Kidney (tissue), 14 donors: ENCODE data around the gene SLC15A1. TPM values are rescaled to one million over a fixed set of nuclear protein-coding genes. Genes with fewer than 3 reads are reported as not detected.

ENCODE experiments used
- DNase-seq, 5 donors: peaks; one replicate each; pipeline ENCODE4 v3.0.0-alpha.2; 2013 to 2020
- FAIRE-seq: peaks from 2 replicates; lab custom pipeline; 2012; peaks lifted over from hg19 to GRCh38; lab: Jason Lieb, UNC
- H3K27ac ChIP-seq, 2 donors: one replicate each; pipeline ENCODE4 v1.7.0; 2013; ENCODE audit warnings: low read depth in 2 of 2, low read length in 2 of 2, inconsistent platforms in 1 of 2
- H3K27me3 ChIP-seq: one replicate; pipeline ENCODE4 v1.7.1; 2013; ENCODE audit warnings: low read length, inconsistent platforms; ENCODE audit not compliant: control insufficient read depth, insufficient read depth
- H3K36me3 ChIP-seq, 3 donors: one replicate each; pipeline versions ENCODE4 v1.7.0 to v1.7.1; 2013; ENCODE audit warnings: low read length in 3 of 3, control low read depth in 1 of 3, inconsistent platforms in 1 of 3; ENCODE audit not compliant: insufficient read depth in 3 of 3, control insufficient read depth in 2 of 3
- H3K4me1 ChIP-seq, 3 donors: one replicate each; pipeline versions ENCODE4 v1.7.0 to v1.7.1; 2013; ENCODE audit warnings: low read length in 3 of 3, inconsistent platforms in 1 of 3, low read depth in 1 of 3; ENCODE audit not compliant: control insufficient read depth in 2 of 3, insufficient read depth in 2 of 3
- H3K4me3 ChIP-seq, 3 donors: one replicate each; pipeline versions ENCODE4 v1.7.0 to v1.8.1; 2013; ENCODE audit warnings: low read length in 3 of 3, control low read depth in 1 of 3, inconsistent platforms in 1 of 3
- H3K9ac ChIP-seq, 3 donors: one replicate each; pipeline versions ENCODE4 v1.7.0 to v1.7.1; 2013; ENCODE audit warnings: low read length in 3 of 3, control low read depth in 1 of 3, inconsistent platforms in 1 of 3
- H3K9me3 ChIP-seq, 3 donors: one replicate each; pipeline versions ENCODE4 v1.7.0 to v1.7.1; 2013; ENCODE audit warnings: low read length in 3 of 3, control low read depth in 1 of 3, inconsistent platforms in 1 of 3; ENCODE audit not compliant: control insufficient read depth in 2 of 3, insufficient read depth in 1 of 3
- intact Hi-C: fragments of 100-400 bp; cut with DNase I; formaldehyde crosslinking; loops from one replicate; pipeline ENCODE4 v1.11.1; 2022
- polyA plus RNA-seq: library from polyadenylated mRNA; stranded (reverse); fragments of 350-450 nt; fragmentation: Illumina TruSeq; extraction: RNeasy Lipid Tissue Mini Kit (QIAGEN cat#74804); gene quantifications from one replicate; pipeline ENCODE4 v1.2.3, GENCODE V29; 2014; ENCODE audit warnings: low read depth, low replicate concordance; ENCODE audit not compliant: insufficient read depth
- total RNA-seq: library from RNA; stranded (reverse); fragmentation: NEBNext Ultra II Directional; extraction: Animal tissue kit (Norgen Biotek cat#: 25700); gene quantifications from one replicate; pipeline ENCODE4 v1.2.1, GENCODE V29; 2021
- TF ChIP-seq, protein P1 (sequence below): IDR thresholded peaks from 3 replicates; pipeline ENCODE4 v1.5.1; 2012; ENCODE audit warnings: mild to moderate bottlenecking, moderate library complexity, borderline replicate concordance; ENCODE audit not compliant: insufficient read depth; ENCODE audit errors: extremely low read depth
- donor health status: control.
- donor health status: control.
- donor health status: control.
- donor health status: control.
- donor health status: control.
- donor health status: DM: yes; HTN: yes; CAD: no.
- donor health status: Normal renal cell carcinoma (clear cell type).

Gene SLC15A1
- total and polyA plus RNA-seq, 2 donors from 2014 or later: 5.6 to 10.2 TPM

DNA sequence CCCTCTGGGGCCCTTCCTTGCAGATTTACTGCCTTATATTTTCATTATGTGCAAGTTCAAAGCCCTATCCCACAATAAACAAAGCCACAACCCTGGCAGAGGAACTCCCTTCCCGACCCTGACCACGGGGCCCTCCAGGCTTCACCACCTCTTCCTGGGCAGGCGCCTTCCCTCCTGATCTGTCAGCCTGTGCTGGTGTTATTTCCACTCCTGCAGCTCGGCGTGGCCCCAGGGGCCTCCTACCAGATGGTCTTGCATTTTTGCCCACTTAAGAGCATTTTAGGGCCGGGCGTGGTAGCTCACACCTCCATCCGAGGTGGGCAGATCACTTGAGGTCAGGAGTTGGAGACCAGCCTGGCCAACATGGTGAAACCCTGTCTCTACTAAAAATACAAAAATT lies 22.8 kb downstream of the SLC15A1 start:
- Histone ChIP-seq H3K9me3 (no peaks in the 10 kb centered on the region), H3K27me3 (no peaks in the 10 kb centered on the region), H3K27ac (no peak overlapping the region), H3K4me3 (no peak overlapping the region), H3K4me1 (no peaks in the 10 kb centered on the region), H3K36me3 (no peaks in the 10 kb centered on the region), H3K9ac (no peak overlapping the region)
- FAIRE-seq: no peak
- TF ChIP-seq, protein P1, sequence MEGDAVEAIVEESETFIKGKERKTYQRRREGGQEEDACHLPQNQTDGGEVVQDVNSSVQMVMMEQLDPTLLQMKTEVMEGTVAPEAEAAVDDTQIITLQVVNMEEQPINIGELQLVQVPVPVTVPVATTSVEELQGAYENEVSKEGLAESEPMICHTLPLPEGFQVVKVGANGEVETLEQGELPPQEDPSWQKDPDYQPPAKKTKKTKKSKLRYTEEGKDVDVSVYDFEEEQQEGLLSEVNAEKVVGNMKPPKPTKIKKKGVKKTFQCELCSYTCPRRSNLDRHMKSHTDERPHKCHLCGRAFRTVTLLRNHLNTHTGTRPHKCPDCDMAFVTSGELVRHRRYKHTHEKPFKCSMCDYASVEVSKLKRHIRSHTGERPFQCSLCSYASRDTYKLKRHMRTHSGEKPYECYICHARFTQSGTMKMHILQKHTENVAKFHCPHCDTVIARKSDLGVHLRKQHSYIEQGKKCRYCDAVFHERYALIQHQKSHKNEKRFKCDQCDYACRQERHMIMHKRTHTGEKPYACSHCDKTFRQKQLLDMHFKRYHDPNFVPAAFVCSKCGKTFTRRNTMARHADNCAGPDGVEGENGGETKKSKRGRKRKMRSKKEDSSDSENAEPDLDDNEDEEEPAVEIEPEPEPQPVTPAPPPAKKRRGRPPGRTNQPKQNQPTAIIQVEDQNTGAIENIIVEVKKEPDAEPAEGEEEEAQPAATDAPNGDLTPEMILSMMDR: no peak
- intact Hi-C loops: no loop called here
- DNase-seq: peak in 2 of 5 donors; percentile 48 to 63

DNA sequence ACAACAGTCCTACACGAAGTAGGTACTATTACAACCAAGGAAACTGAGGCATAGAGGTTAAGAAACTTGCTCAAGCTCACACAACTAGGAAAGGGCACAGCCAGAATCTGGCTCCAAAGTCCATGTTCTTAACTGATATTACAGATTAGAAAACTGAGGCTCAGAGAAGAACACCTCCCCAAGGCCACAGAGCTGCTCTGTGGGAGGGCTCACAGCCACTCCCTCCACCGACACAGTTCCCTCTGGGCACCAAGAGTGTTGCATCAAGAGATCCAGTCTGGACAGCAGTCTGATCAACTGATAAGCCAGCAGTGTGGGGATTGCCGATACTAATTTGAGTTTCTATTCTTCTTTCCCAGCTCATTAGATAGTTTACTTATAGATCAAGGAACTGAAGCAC lies 29.5 kb downstream of the SLC15A1 start:
- no peak for DNase-seq
- Histone ChIP-seq H3K27ac (no peak overlapping the region), H3K36me3 (no peaks in the 10 kb centered on the region), H3K4me3 (no peak overlapping the region), H3K9me3 (no peaks in the 10 kb centered on the region), H3K4me1 (no peaks in the 10 kb centered on the region), H3K27me3 (no peaks in the 10 kb centered on the region), H3K9ac (no peak overlapping the region)
- intact Hi-C loops: no loop called here
- TF ChIP-seq, protein P1: no peak
- no peak for FAIRE-seq

DNA sequence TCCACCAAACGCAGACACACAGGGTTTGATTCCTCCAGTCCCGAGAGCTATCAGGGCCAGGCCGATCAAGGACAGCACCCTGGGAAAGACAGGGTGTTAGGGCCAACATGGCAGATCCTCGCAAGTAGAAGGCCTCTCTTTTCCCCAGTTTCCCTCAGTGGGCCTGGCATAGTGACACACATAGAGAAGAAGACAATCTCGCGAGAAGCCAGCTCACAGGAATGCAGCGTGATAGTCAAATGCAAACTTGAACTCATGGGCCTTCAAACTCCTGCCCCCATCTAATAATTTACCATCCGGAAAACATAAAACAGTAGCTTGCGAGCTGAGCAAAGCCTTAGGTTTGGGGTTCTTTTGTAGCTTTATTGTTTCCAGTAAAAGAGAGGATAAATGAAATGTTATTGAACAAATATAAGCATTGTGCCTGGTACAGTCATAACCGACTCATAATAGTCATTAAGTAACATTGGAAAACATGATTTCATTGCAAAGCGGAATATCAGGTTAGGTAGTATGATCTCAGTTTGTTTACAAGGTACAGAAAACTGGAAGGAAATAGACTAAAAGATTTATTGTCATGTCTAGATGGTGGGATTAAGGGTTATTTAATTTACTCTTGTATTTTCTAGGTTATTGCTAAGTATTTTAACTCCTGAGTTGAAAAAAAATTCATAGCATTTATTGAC lies 30.5 kb downstream of the SLC15A1 start:
- Histone ChIP-seq H3K4me1 (no peaks in the 10 kb centered on the region), H3K27me3 (no peaks in the 10 kb centered on the region), H3K4me3 (no peak overlapping the region), H3K9me3 (no peaks in the 10 kb centered on the region), H3K9ac (no peak overlapping the region), H3K27ac (no peak overlapping the region), H3K36me3 (no peaks in the 10 kb centered on the region)
- intact Hi-C loops: no loop called here
- FAIRE-seq: no peak
- TF ChIP-seq, protein P1: no peak
- DNase-seq: no peak
